Measurements from ENCODE around the gene MSANTD1. TPM values are rescaled to one million over a fixed set of nuclear protein-coding genes. Genes with fewer than 3 reads are reported as not detected.

Gene MSANTD1
- total and polyA plus RNA-seq, 8 donors, result 0.31 to 5.8 (median 2.6) TPM; not detected in 2

DNA sequence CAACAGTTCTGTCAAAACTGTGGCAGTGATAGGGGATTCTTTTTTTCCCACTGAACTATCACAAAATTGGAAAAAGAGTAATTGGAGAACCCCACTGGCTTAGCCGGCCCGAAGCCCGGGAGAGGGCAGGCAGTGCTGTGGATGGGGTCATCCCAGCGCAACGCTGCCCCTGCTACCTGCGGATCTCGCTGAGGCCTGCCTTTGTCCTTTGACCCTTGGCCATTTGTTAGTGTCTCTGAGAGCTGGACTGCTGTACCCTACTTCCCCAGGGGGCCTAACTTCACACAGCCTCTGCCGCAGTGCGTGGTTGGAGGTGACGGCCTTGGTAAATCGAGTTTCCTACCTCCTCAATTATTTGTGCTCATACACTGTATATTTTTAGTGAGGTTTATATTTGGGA, 43.0 kb upstream of the MSANTD1 start:
- Histone ChIP-seq H3K4me1 (peaks cover 6 to 42% (median 34%) of the 10 kb centered on the region in 4 donors), H3K4me3 (no peak overlapping the region), H3K36me3 (peaks cover 35 to 67% (median 61%) of the 10 kb centered on the region in 4 donors), H3K27ac (no peak overlapping the region), H3K9me3 (no peaks in the 10 kb centered on the region), H3K27me3 (no peaks in the 10 kb centered on the region)
- TF ChIP-seq POLR2AphosphoS5 (IDR thresholded peaks at IDR 0.05) (no peak), POLR2A (IDR thresholded peaks at IDR 0.05) (no peak), EP300 (IDR thresholded peaks at IDR 0.05) (no peak)
- TF ChIP-seq, protein P1, sequence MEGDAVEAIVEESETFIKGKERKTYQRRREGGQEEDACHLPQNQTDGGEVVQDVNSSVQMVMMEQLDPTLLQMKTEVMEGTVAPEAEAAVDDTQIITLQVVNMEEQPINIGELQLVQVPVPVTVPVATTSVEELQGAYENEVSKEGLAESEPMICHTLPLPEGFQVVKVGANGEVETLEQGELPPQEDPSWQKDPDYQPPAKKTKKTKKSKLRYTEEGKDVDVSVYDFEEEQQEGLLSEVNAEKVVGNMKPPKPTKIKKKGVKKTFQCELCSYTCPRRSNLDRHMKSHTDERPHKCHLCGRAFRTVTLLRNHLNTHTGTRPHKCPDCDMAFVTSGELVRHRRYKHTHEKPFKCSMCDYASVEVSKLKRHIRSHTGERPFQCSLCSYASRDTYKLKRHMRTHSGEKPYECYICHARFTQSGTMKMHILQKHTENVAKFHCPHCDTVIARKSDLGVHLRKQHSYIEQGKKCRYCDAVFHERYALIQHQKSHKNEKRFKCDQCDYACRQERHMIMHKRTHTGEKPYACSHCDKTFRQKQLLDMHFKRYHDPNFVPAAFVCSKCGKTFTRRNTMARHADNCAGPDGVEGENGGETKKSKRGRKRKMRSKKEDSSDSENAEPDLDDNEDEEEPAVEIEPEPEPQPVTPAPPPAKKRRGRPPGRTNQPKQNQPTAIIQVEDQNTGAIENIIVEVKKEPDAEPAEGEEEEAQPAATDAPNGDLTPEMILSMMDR (IDR thresholded peaks at IDR 0.05), result no peak
- 85 to 93% (median 91%) methylated on average over 11 of the region's 11 CpGs for WGBS, 5 donors
- no peak for DNase-seq
- intact Hi-C loops (cut with DNase I; ENCODE audit: low total_unique reads), result no loop called here

GRCh38 chr4:3206439-3207100, 42.4 kb upstream of the MSANTD1 start:
- intact Hi-C loops (cut with DNase I; ENCODE audit: low total_unique reads), result no loop called here
- WGBS, 5 donors, result 93 to 97% (median 96%) methylated on average over 18 of the region's 18 CpGs

GRCh38 chr4:3207531-3208037, 41.4 kb upstream of the MSANTD1 start:
- Histone ChIP-seq H3K4me3 (no peak overlapping the region), H3K27ac (no peak overlapping the region), H3K36me3 (peaks cover 46 to 77% (median 66%) of the 10 kb centered on the region in 4 donors), H3K27me3 (no peaks in the 10 kb centered on the region), H3K9me3 (no peaks in the 10 kb centered on the region), H3K4me1 (peaks cover 4 to 31% (median 25%) of the 10 kb centered on the region in 4 donors)
- intact Hi-C loops (cut with DNase I; ENCODE audit: low total_unique reads), result no loop called here
- DNase-seq, result no peak
- WGBS, 5 donors, result 85 to 91% (median 89%) methylated on average over 5 of the region's 5 CpGs
- TF ChIP-seq POLR2A (IDR thresholded peaks at IDR 0.05) (no peak), POLR2AphosphoS5 (IDR thresholded peaks at IDR 0.05) (peak in 1 of 3 donors; percentile 15)

More at GRCh38 chr4:3206439-3207100, 42.4 kb upstream of the MSANTD1 start:
- Histone ChIP-seq H3K9me3 (no peaks in the 10 kb centered on the region), H3K4me1 (peaks cover 6 to 42% (median 33%) of the 10 kb centered on the region in 4 donors), H3K27ac (no peak overlapping the region), H3K27me3 (no peaks in the 10 kb centered on the region), H3K36me3 (peaks cover 36 to 68% (median 60%) of the 10 kb centered on the region in 4 donors), H3K4me3 (no peak overlapping the region)
- no peak for TF ChIP-seq EP300 (IDR thresholded peaks at IDR 0.05)
- TF ChIP-seq POLR2AphosphoS5 (IDR thresholded peaks at IDR 0.05), result no peak
- TF ChIP-seq POLR2A (IDR thresholded peaks at IDR 0.05), result no peak
- TF ChIP-seq, protein P1 (IDR thresholded peaks at IDR 0.05), result no peak
- no peak for DNase-seq

DNA sequence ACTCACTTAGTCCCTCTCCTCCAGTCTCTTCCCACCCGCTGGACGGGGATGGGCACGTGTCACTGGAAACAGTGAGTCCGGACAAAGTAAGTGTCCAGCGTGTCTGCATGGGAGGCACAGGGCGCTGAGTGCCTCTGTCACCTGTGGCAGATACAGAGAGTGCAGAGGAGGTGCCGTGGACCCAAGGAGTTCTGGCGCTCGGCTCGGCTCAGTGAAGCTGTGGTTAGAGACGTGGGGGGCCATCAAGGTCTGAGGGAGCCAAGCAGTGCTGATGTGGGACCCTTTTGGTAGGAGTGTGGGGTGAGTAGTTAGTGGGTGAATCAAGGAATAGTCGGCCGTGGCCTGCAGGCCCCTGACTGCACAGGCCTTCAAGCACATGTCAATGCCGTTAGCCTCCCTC, 40.1 kb upstream of the MSANTD1 start:
- Histone ChIP-seq H3K4me3 (no peak overlapping the region), H3K36me3 (peaks cover 58 to 87% (median 79%) of the 10 kb centered on the region in 4 donors), H3K9me3 (no peaks in the 10 kb centered on the region), H3K27me3 (no peaks in the 10 kb centered on the region), H3K27ac (no peak overlapping the region), H3K4me1 (peaks cover 0 to 19% (median 14%) of the 10 kb centered on the region in 4 donors)
- TF ChIP-seq EP300 (IDR thresholded peaks at IDR 0.05), result no peak
- TF ChIP-seq POLR2AphosphoS5 (IDR thresholded peaks at IDR 0.05), result no peak
- no peak for TF ChIP-seq POLR2A (IDR thresholded peaks at IDR 0.05)
- TF ChIP-seq, protein P1 (IDR thresholded peaks at IDR 0.05), result no peak
- DNase-seq, result no peak
- WGBS, 5 donors, result 96 to 98% (median 97%) methylated on average over 14 of the region's 14 CpGs
- intact Hi-C loops (cut with DNase I; ENCODE audit: low total_unique reads), result no loop called here
